GM18907 (cell line): Measurements from ENCODE around the gene TFB1M.

Source experiments
- ATAC-seq: cut with Tn5 transposase; IDR thresholded peaks from one replicate; pipeline ENCODE4 v1.9.1; 2021; ENCODE audit warnings: mild to moderate bottlenecking, moderate library complexity; ENCODE audit not compliant: unreplicated experiment

The TFB1M gene

DNA sequence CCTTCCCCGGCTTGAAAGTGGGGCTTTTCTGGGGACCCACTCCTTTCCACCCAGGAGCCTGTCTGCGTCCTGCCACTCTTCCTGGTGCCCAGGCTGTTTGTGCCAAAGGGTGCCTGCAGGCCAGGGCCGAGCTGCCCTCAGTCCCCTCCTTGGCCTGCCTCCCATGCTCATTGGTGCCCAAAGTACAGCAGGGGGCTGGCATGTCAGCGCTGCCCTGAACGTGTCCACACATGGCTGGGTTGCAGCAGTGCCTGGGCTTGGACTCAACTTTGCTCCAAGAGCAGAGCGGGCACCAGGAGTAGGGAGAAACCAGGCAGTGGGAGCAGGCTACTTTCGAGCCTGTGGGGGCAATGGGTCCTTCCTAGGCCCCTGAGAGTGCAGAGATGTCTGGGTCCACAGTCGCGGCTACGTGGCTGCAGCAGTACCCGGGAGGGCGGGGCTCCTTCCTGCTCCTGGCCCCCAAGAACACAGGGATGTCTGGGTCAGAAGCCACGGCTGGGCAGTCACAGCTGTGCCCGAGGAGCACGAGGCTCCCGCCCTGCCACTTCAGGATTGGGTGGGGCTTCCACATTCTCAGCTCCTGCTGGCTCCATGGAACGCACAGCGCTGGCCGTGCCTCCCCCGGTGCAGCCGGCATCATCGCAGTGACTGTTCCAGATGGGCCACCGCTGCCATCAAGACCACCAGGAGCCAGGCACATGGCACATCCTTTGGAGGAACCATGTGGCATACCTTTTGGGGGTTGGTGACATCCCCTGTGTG is 100.5 kb downstream of the TFB1M start:
- ATAC-seq: no peak

- no peak for ATAC-seq
Observed at GRCh38 chr6:155212616-155213380, 101.5 kb downstream of the TFB1M start.

- no peak for ATAC-seq
Observed at GRCh38 chr6:155212106-155212505, 102.2 kb downstream of the TFB1M start.

GRCh38 chr6:155207223-155207622 is 107.1 kb downstream of the TFB1M start:
- ATAC-seq: no peak
